Skeletal muscle tissue (tissue), 4 donors: ENCODE measurements around the gene FSIP1. TPM values are rescaled to one million over a fixed set of nuclear protein-coding genes. Genes with fewer than 3 reads are reported as not detected.

Experiments used
- H3K27ac ChIP-seq: one replicate; pipeline ENCODE4 v1.7.0; 2013; ENCODE audit warnings: mild to moderate bottlenecking, low read depth, low read length, inconsistent platforms
- H3K27me3 ChIP-seq, 3 donors: one replicate each; pipeline ENCODE4 v1.7.0; 2013; ENCODE audit warnings: low read length in 3 of 3; ENCODE audit not compliant: control insufficient read depth in 3 of 3, insufficient read depth in 3 of 3
- H3K36me3 ChIP-seq, 3 donors: one replicate each; pipeline ENCODE4 v1.7.0; 2013; ENCODE audit warnings: low read length in 3 of 3; ENCODE audit not compliant: control insufficient read depth in 3 of 3, insufficient read depth in 3 of 3
- H3K4me1 ChIP-seq, 3 donors: one replicate each; pipeline ENCODE4 v1.7.0; 2013; ENCODE audit warnings: low read length in 3 of 3, mild to moderate bottlenecking in 3 of 3; ENCODE audit not compliant: control insufficient read depth in 3 of 3, insufficient read depth in 3 of 3
- H3K4me3 ChIP-seq, 3 donors: one replicate each; pipeline ENCODE4 v1.7.0; 2013; ENCODE audit warnings: low read length in 3 of 3
- H3K9ac ChIP-seq, 3 donors: one replicate each; pipeline ENCODE4 v1.7.0; 2013; ENCODE audit warnings: low read length in 3 of 3, mild to moderate bottlenecking in 3 of 3, moderate library complexity in 2 of 3, low read depth in 1 of 3
- H3K9me3 ChIP-seq, 3 donors: one replicate each; pipeline ENCODE4 v1.7.0; 2013; ENCODE audit warnings: low read length in 3 of 3; ENCODE audit not compliant: control insufficient read depth in 3 of 3
- total RNA-seq: library from RNA; depleted of rRNA; stranded (reverse); fragments of >200 nt; gene quantifications from one replicate; pipeline ENCODE4 v1.2.3, GENCODE V29; 2014
- donor health status: Osteomylitis.

The FSIP1 gene
- total RNA-seq, 1 donor from 2014 or later: 3.7 TPM

DNA sequence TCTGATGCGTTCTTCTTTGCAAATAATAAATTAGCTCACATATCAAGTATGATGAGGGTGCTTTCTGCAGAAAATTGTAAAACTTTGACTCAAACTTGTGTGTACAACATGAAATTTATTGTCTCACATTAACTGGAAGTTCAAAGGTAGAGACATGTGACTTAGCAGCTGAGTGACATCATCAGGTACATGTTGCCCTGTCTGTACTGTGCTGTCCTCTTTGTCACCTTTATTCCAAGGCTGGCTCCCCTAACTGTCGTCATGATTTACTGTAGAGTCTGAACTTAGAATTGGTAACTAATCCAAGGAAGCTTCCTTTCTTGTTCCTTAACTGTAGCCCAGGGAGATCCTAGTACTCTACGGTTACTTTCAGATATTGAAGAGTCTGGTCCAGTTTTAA, 12.3 kb upstream of the FSIP1 start:
- no peaks in the 10 kb centered on the region for H3K36me3 ChIP-seq
- no peak overlapping the region for H3K4me3 ChIP-seq
- H3K9me3 ChIP-seq: no peaks in the 10 kb centered on the region
- H3K9ac ChIP-seq: no peak overlapping the region
- H3K27ac ChIP-seq: no peak overlapping the region
- H3K27me3 ChIP-seq: peaks cover 0 to 4% (median 3%) of the 10 kb centered on the region in 3 donors
- H3K4me1 ChIP-seq: no peaks in the 10 kb centered on the region

DNA sequence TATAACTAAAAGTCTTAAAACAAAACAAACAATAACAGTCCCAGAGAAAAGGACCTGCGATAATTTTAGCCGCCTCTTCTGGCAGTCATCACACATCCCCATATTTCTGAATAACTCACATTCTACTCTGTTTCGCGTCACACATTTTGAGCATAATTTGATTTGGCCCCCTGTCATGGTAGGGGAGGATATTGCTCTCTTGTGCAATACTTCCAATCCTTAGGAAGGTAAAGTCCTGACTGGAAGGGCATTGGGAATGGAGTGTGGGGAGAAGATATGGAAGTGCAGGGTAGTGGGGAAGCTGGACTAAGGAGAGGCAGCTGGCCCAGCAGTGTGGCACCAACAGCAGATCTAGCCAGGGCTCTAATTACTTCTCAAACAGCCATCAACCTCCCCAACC, 11.3 kb upstream of the FSIP1 start:
- Histone ChIP-seq H3K36me3 (no peaks in the 10 kb centered on the region), H3K9me3 (no peaks in the 10 kb centered on the region), H3K27me3 (peaks cover 0 to 4% (median 3%) of the 10 kb centered on the region in 3 donors), H3K4me3 (no peak overlapping the region), H3K27ac (no peak overlapping the region), H3K4me1 (no peaks in the 10 kb centered on the region), H3K9ac (no peak overlapping the region)

DNA sequence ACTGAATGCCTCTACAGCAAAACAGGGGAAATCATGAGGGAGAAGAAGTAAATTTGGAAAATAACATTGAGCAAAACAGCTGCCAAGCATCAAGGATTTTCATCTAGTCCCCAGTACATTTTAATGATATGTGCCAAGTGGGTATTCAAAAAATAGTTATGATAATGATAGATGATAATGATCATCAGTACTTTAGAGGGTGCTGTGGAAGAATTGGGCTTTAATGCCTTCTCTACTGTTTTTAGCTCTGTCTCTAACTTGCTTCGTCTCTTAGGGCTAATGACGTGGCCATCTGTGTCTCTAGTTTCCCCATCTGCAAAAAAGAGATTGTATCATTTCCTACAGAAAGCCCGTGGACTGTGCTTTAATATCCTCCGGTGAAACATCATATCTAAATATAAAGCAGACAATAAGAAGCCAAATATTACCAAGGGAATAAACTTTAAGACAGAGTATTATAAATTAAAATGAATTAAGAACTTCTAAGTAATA, 10.2 kb upstream of the FSIP1 start:
- no peak overlapping the region for H3K27ac ChIP-seq
- H3K27me3 ChIP-seq: peaks cover 0 to 4% (median 3%) of the 10 kb centered on the region in 3 donors

DNA sequence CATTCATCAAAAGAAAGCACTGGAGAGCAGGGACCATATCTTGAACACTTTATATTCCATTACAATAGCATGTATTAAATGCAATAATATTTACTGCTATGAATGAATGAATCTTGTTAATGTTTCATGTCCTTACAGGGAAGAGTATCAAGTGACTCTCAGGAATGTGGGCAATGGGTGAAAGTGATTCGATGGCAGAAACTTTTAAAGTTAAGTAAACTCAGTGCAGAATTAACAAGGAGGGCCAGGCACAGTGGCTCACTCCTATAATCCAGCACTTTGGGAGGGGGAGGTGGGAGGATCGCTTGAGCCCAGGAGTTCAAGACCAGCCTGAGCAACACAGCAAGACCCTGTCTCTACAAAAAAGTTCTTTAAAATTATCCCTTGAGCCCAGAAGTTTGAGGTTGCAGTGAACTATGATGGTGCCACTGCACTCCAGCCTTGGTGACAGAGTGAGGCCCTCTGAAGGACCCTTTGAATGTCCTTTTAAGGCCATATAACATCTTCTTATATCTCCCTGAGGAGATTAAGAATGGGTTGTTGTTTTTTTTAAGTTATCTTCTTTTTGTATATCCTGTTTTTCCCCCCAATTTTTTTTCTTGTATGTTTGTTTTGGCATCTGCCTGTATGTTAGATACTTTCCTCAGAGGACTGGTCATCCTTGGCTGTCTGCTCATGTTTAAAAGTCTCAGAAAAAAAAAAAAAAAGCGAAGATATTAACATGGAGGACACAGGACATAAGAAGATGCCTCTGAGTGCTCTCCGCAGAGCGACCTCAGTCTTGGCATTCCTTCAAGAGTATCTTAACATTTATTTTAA, 9.6 kb upstream of the FSIP1 start:
- H3K27me3 ChIP-seq: peaks cover 0 to 4% (median 3%) of the 10 kb centered on the region in 3 donors
- no peaks in the 10 kb centered on the region for H3K9me3 ChIP-seq
- H3K4me1 ChIP-seq: peaks cover 0 to 2% (median 0%) of the 10 kb centered on the region in 3 donors
- no peak overlapping the region for H3K27ac ChIP-seq
- H3K36me3 ChIP-seq: no peaks in the 10 kb centered on the region
- no peak overlapping the region for H3K9ac ChIP-seq
- no peak overlapping the region for H3K4me3 ChIP-seq

More for the DNA sequence above, 10.2 kb upstream of the FSIP1 start:
- H3K4me1 ChIP-seq: peaks cover 0 to 2% (median 0%) of the 10 kb centered on the region in 3 donors
- H3K9ac ChIP-seq: no peak overlapping the region
- no peaks in the 10 kb centered on the region for H3K36me3 ChIP-seq
- no peaks in the 10 kb centered on the region for H3K9me3 ChIP-seq
- no peak overlapping the region for H3K4me3 ChIP-seq

DNA sequence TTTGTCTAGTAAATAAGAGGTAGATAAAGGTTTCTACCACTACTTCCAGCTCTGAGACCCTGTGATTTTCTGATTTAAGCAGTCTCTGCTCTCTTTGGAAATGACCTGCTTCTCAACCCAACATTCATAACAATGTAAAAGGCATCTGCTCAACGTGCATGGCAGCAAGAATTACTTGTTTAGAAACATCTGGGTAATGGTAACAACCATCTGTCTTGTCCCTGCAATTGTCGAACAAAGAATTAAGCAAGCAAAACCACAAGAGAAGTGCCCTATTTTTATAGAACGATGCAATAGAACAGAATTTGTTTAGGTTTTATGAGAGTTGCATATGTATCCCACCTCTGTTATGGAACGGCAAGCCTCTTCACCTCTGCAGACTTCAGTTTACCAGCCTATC, 7.1 kb upstream of the FSIP1 start:
- H3K9me3 ChIP-seq: no peaks in the 10 kb centered on the region
- no peaks in the 10 kb centered on the region for H3K36me3 ChIP-seq
- no peak overlapping the region for H3K27ac ChIP-seq
- peaks cover 0 to 4% (median 0%) of the 10 kb centered on the region in 3 donors for H3K4me1 ChIP-seq
- H3K4me3 ChIP-seq: no peak overlapping the region
- H3K9ac ChIP-seq: no peak overlapping the region
- no peaks in the 10 kb centered on the region for H3K27me3 ChIP-seq

- peaks cover 2 to 4% (median 2%) of the 10 kb centered on the region in 3 donors for H3K4me1 ChIP-seq
- H3K9me3 ChIP-seq: no peaks in the 10 kb centered on the region
- H3K4me3 ChIP-seq: no peak overlapping the region
- no peak overlapping the region for H3K9ac ChIP-seq
- H3K27me3 ChIP-seq: no peaks in the 10 kb centered on the region
- no peaks in the 10 kb centered on the region for H3K36me3 ChIP-seq
- no peak overlapping the region for H3K27ac ChIP-seq
Observed at GRCh38 chr15:39788800-39789565, 6.3 kb upstream of the FSIP1 start.

- H3K9me3 ChIP-seq: no peaks in the 10 kb centered on the region
- no peaks in the 10 kb centered on the region for H3K27me3 ChIP-seq
- no peaks in the 10 kb centered on the region for H3K36me3 ChIP-seq
- no peak overlapping the region for H3K4me3 ChIP-seq
- no peak overlapping the region for H3K9ac ChIP-seq
- H3K4me1 ChIP-seq: peaks cover 4 to 11% (median 5%) of the 10 kb centered on the region in 3 donors
- H3K27ac ChIP-seq: no peak overlapping the region
Observed at GRCh38 chr15:39788108-39788507, 5.5 kb upstream of the FSIP1 start.

DNA sequence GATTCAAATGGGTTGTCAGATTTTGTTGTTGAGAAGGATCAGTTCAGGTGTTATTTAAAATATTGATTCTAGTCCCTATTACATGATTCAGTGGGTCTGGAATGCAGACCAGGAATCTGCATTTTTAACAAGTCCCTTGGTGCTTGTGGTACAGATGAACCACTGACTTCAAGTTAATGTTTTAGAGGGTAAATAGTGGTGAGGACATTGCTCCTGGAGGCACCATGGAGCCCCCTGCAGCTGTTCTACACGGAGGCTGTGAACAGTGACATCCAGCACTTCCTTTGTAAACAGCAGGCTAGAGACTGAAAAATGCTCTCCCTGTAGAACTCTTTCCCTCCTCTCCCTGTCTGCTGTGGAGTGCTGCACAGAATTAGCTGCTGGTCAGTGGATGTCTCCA, 4.8 kb upstream of the FSIP1 start:
- Histone ChIP-seq H3K27me3 (no peaks in the 10 kb centered on the region), H3K27ac (no peak overlapping the region), H3K9ac (no peak overlapping the region), H3K4me1 (peaks cover 4 to 12% (median 7%) of the 10 kb centered on the region in 3 donors), H3K9me3 (no peaks in the 10 kb centered on the region), H3K4me3 (no peak overlapping the region), H3K36me3 (no peaks in the 10 kb centered on the region)

DNA sequence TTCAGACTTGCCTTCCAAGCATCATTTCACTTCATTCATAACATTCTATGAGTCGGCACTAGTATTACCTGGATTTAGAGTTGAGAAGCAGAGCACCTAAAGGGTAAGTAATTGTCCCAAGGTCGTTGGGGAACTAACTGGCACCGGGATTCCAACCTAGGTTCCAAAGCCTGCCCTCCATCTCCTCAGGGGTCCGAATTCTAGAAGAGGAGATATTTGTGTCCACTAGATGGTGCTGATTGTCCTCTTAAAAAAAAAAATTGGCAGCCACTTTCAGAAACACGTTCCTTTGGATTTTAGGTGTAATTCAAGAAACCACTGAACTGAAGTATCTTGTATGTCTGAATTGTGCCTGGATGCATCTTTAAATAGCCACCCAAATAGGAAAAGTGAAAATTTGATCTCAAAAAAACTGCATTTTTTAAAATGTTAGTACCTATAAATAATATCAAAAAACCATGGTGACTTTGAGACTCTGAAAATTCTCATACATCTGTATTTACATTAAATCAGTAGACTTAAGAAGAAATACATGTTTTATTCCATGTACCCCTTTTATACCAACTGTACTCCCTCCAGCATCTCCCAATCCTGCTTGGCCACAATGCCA, 3.9 kb upstream of the FSIP1 start:
- Histone ChIP-seq H3K27me3 (no peaks in the 10 kb centered on the region), H3K27ac (no peak overlapping the region), H3K9ac (no peak overlapping the region), H3K4me1 (peaks cover 4 to 12% (median 10%) of the 10 kb centered on the region in 3 donors), H3K36me3 (no peaks in the 10 kb centered on the region), H3K4me3 (no peak overlapping the region), H3K9me3 (no peaks in the 10 kb centered on the region)
